ENCODE results near the gene CDA.

CDA gene

GRCh38 chr1:20615946-20616846, 27.3 kb downstream of the CDA start:
- DNase-seq (ENCODE audit: low read depth in 2 of 2) = no peak

DNA sequence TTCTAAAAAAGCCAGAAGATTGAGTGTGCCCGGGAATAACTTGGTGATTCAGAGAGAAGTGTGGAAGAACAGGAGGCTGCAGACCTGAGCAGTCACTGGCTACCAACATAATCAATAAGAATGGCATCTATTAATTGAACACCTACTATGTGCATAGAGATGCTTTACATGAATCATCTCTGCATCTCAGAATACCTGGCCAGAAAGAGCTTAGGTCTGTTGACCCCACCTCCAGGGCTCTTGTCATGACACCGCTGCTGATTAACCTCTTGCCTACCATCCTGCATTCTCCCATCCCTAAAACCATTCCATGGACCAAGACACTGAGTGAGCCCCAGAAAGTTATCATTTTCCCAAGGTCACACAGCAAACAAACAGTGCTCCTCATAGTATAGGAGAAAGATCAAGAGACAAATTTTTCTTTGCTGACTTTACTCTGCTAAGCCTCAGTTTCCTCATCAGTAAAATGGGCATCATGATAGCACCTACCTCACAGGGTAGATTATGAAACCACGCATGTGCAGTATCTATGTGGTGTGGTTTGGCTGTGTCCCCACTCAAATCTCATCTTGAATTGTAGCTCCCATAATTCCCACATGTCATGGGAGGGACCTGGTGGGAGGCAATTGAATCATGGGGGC, 28.1 kb downstream of the CDA start:
- DNase-seq (ENCODE audit: low read depth in 2 of 2) = no peak

GRCh38 chr1:20618550-20618949, 29.7 kb downstream of the CDA start:
- no peak for DNase-seq (ENCODE audit: low read depth in 2 of 2)

DNA sequence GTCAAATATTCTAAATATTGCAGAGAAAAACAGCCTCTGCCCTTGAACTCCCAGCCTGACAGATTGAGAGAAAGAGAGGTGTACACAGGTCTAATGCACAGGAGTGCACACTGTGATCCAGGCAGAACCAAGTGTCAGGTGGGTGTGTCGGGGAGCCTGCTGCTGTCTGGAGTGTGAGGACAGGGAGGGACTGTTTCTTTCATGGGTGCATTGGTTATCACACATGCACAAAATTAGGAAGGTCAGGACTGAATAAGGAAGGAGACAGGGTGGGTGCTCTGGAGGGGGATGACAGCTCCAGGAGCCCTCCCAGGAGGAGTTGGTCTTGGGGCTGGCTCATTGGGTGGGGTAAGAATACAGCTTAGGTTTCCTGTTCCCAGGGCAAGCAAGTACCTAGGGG, 31.1 kb downstream of the CDA start:
- no peak for DNase-seq (ENCODE audit: low read depth in 2 of 2)

GRCh38 chr1:20621012-20621411, 32.1 kb downstream of the CDA start:
- no peak for DNase-seq (ENCODE audit: low read depth in 2 of 2)

DNA sequence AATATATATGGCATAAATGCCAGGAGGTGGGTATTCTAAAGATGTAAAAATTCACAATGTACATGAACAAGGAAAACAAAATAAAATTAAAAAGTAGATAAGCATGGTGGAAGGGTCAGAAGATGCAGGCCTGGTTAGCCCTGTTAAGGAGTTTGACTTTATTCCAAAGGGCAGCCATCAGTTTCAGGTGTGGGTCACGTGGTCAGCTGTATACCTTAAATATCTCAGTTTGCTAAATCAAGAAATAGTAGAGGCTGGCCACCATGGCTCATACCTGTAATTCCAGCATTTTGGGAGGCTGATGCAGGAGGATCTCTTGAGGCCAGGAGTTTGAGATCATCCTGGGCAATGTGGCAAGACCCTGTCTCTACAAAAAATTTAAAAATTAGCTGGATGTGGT, 35.8 kb downstream of the CDA start:
- DNase-seq (ENCODE audit: low read depth in 2 of 2) = no peak

- no peak for DNase-seq (ENCODE audit: low read depth in 2 of 2)
Observed at GRCh38 chr1:20625176-20626097, 36.5 kb downstream of the CDA start.

DNA sequence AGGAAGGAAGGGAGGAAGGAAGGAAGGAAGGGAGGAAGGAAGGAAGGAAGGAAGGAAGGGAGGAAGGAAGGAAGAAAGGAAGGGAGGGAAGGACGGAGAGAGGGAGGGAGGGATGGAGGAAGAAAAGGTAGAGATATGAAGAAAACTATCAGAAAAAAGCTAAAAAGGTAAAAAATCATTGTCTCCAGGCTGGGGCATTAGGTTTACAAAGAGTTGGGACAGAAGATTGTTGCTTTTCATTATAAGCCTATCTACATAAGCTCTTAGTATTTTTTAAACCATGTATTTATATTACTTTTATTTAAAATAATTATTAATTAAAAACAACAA, 37.2 kb downstream of the CDA start:
- DNase-seq (ENCODE audit: low read depth in 2 of 2) = no peak

DNA sequence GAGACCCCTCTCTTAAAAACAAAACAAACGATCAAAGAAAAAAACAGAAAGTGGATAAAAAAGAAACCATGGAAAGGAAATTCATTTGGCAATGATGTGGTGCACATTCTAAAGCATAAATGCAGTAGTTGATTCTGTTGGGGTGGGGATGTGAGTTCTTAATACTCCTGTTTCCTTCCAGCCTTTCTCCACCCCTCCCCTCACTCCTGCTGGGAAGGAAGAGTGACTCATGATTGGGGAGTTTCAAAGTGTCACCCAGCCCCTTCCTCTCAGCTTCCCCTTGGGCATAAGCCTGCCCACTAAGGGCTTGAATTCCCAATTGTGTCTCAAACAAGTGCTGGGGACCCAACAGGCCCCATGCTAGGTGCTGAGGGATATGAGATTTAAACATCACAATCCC, 37.6 kb downstream of the CDA start:
- no peak for DNase-seq (ENCODE audit: low read depth in 2 of 2)

DNA sequence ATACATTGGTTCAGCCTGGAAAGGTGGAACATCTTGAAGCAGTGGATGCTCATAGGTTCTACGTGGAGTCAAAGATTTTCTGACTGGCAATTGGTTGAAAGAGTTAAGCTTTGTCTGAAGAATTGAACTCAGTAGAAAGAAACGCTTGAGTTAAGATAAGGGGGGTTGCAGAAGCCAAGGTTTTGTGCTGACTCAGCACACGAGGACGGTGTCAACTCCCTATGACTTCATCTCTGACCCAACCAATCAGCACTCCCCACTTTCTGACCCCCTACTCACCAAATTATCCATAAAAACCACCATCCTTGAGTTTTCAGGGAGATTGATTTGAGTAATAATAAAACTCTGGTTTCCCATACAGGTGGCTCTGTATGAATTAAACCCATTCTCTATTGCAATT, 41.8 kb downstream of the CDA start:
- no peak for DNase-seq (ENCODE audit: low read depth in 2 of 2)

GRCh38 chr1:20632386-20632785, 43.5 kb downstream of the CDA start:
- DNase-seq (ENCODE audit: low read depth in 2 of 2) = no peak

DNA sequence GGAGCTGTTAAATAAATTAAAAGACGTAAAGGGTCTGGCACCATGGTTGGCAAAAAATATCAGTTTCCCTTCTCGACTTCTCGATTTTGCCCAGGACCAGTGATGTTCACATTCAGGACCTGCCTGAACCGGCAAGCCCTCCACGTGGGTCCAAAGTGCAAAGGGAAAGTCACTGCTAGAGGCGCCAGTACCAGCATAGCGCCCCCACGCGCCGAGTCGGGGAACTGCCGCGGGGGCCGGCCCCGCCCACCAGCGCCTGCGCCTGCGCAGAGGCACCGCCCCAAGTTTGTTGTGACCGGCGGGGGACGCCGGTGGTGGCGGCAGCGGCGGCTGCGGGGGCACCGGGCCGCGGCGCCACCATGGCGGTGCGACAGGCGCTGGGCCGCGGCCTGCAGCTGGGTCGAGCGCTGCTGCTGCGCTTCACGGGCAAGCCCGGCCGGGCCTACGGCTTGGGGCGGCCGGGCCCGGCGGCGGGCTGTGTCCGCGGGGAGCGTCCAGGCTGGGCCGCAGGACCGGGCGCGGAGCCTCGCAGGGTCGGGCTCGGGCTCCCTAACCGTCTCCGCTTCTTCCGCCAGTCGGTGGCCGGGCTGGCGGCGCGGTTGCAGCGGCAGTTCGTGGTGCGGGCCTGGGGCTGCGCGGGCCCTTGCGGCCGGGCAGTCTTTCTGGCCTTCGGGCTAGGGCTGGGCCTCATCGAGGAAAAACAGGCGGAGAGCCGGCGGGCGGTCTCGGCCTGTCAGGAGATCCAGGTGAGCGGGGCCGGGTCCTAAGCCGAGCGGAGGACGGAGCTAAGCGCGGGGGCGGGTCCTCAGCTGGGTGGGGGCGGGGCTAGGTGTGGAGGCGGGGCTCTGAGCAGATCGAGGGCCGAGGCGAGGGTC, 44.5 kb downstream of the CDA start, which contains the start of gene PINK1:
TSS of gene PINK1 (plus strand) at position 269 of the 875 bp plus-strand sequence. CDS start at position 360, 91 bp downstream.
- DNase-seq (ENCODE audit: low read depth in 2 of 2) = peak; percentile 68 to 71

DNA sequence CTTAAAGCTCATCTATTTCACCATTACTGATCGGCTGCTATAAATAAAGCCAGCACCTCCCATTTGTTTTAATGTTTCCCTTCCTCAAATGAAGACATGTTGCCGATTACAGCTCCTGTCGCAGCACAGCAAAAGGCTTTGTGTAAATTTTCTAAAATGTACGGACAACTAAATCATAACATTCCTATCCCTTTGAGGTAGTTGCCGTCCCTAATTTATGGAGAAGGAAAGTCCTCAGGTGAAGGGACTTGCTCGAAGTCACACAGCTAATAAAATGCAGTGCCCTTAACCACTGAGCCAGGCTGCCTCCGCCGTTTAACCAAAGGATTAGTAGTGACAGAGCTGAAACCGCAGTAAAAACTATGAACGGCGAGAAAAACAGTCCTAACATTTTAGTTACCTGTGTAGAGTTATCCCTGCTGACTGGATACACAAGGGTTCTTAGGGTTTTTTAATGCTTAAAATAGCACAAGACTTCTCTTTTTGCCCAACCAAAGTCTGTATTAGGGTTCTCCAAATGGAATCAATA, 45.2 kb downstream of the CDA start:
- no peak for DNase-seq (ENCODE audit: low read depth in 2 of 2)

- DNase-seq (ENCODE audit: low read depth in 2 of 2) = no peak
Observed at GRCh38 chr1:20634594-20635084, 45.7 kb downstream of the CDA start.

- no peak for DNase-seq (ENCODE audit: low read depth in 2 of 2)
Observed at GRCh38 chr1:20636785-20637347, 48.0 kb downstream of the CDA start.

GRCh38 chr1:20640183-20640597, 51.3 kb downstream of the CDA start:
- DNase-seq (ENCODE audit: low read depth in 2 of 2) = peak in 1 of 2 donors; percentile 24

GRCh38 chr1:20641975-20642374, 53.1 kb downstream of the CDA start:
- DNase-seq (ENCODE audit: low read depth in 2 of 2) = no peak

DNA sequence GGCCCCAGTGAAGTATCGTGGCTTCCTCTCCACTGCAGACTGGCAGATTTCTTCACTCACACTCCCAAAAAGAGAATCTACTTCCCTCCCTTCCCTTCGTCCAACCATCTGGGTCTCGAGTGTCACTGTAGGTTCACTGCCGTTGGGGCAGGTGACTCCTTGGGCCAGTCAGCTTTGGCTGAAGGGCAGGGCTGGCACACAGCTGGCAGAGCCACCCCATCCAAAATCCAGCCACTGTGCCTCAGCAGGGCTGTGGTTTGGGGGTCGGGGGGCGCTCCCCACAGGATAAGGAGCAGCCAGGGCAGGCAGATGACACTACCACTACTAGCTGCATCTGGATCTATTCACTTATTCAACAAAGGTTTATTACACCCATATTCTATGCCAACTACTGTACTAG, 54.2 kb downstream of the CDA start:
- DNase-seq (ENCODE audit: low read depth in 2 of 2) = no peak

- no peak for DNase-seq (ENCODE audit: low read depth in 2 of 2)
Observed at GRCh38 chr1:20644416-20644815, 55.5 kb downstream of the CDA start.

- DNase-seq (ENCODE audit: low read depth in 2 of 2) = no peak
Observed at GRCh38 chr1:20645414-20645813, 56.5 kb downstream of the CDA start.
